Caki2 (cell line): ENCODE measurements around the gene SKIC2. TPM values are rescaled to one million over a fixed set of nuclear protein-coding genes. Genes with fewer than 3 reads are reported as not detected.
"Not testable (repeated sequence)": the region's sequence is repeated elsewhere in the genome, so short reads cannot be mapped to it uniquely, and the experiment has no call there.

Source experiments
- DNase-seq: peaks from one replicate; pipeline ENCODE4 v3.0.0-alpha.2; 2015; ENCODE audit warnings: low read depth
- in situ Hi-C: cut with HindIII; loops from 2 replicates; pipeline ENCODE4 v1.10.0; 2016; ENCODE audit warnings: low sequenced_read_pairs, low pct_unique_long_range_greater_than_20kb, mixed read lengths
- total RNA-seq: library from RNA; depleted of rRNA; stranded (reverse); fragments of >200 nt; shearing (Covaris generic); gene quantifications from 2 replicates; pipeline ENCODE4 v1.2.3, GENCODE V29; 2014; ENCODE audit warnings: low replicate concordance; rRNA removed

The SKIC2 gene
- 29.2 and 49.6 TPM in 2 replicates for total RNA-seq

- in situ Hi-C loops = no loop called here
- peak; percentile 98 for DNase-seq
Measured at GRCh38 chr6:31958741-31959739, at the start of gene SKIC2, which contains the start of gene NELFE. Gene SKIC2, plus strand, starts transcription at chr6:31959175. Its CDS starts 18 bp downstream, at chr6:31959193. Gene NELFE, minus strand, starts transcription at chr6:31958971. Its CDS starts 525 bp downstream, at chr6:31958446.

GRCh38 chr6:31909298-31909697, 49.7 kb upstream of the SKIC2 start:
- in situ Hi-C loops, DNase-seq: not testable (repeated sequence)

DNA sequence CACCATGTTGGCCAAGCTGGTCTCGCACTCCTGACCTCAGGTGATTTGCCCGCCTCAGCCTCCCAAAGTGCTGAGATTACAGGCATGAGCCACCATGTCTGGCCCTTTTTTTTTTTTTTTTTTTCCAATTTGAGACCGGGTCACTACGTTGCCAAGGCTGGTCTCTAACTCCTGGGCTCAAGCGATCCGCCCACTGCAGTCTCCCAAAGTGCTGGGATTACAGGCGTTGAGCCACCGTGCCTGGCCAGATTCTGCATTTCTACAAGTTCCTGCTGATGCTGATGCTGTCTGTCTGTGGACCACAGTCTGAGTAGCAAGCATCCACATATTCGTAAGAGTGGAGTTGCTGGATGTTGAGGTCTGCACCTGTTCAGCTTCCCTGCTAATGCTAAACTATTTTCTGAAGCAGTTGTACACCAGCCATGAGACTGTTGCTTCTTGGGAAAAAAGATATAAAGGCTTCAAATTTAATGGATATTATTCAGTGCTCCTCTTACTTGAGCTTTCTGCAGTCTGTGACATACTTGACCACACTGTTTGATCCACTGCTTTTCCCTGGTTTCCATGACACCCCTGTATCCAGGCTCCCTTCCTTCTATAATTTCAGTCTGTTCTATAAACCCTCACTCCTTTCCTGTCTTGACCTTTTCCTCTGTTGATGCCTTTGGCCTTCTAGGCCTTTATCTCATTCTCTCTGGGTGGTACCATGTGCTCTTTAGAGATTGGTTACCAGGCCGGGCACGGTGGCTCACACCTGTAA, 47.0 kb upstream of the SKIC2 start:
- DNase-seq = no peak
- in situ Hi-C loops = no loop called here

DNA sequence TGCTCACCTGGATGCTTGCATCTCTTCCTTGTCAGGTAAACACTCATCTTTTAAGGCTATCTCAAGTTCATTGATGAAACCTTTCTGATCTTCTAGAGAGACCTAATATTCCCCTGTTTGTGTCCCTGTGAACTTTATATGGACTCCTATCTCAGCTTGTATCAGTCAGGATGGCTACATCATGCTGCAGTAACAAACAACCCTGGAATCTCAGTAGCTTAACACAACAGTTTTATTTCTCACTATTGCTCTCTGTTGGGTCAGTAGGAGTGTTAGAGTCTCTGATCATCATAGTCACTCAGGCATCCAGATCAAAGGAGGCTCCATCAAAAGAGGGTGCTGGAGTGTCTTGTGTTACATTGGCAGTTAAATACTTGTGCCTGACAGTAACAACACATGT, 43.6 kb upstream of the SKIC2 start:
- no peak for DNase-seq
- in situ Hi-C loops = no loop called here

DNA sequence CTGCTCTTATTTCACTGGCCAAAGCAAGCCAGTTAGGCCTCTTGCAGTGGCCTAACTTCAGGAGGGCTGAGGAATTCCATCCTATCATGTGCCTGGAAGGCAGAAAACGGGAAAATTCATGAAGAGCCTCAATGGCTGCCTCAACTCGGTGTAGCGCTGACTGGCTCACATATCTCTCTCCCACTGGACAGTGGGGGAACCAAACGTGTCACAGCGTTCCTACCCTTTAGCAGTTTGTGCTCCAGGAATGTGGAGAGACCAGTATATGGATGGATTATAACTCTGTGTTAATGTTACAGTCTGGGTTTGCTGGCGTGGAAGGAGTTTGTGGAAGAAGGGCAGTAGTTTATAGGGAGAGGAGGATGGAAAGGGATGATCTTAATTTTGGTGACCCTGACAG, 43.2 kb upstream of the SKIC2 start:
- DNase-seq = no peak
- in situ Hi-C loops = no loop called here

- in situ Hi-C loops = no loop called here
- DNase-seq = no peak
Measured at GRCh38 chr6:31918069-31918720, 40.8 kb upstream of the SKIC2 start.

GRCh38 chr6:31919624-31920303, 39.2 kb upstream of the SKIC2 start:
- in situ Hi-C loops = no loop called here
- no peak for DNase-seq

DNA sequence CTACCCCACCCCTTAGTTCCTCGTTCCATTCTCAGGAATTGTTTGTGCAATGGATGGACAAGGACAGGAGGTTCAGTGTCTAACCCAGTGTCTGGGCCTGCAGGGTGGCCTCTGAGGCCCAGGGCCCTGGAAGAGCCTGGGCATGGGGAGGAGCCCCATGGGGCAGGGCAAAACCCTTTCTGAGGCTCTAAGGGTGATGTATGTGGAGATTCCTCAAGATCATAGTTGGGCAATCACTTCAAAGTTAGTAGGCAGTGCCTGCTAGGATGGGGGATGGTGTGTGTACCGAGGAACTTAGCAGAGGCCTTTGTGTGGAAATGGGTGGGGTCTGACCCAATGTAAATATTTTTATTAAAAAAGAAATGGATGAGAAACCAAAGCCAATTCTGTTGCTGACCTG, 38.2 kb upstream of the SKIC2 start:
- DNase-seq = no peak
- in situ Hi-C loops = no loop called here

- DNase-seq = no peak
Measured at GRCh38 chr6:31922942-31923341, 36.0 kb upstream of the SKIC2 start.

GRCh38 chr6:31927242-31927862, 31.6 kb upstream of the SKIC2 start, which contains the start of gene C2:
Gene C2, plus strand, starts transcription at chr6:31927717. Its CDS starts 36 bp downstream, at chr6:31927753.
- in situ Hi-C loops = no loop called here
- DNase-seq = no peak

More at GRCh38 chr6:31922942-31923341, 36.0 kb upstream of the SKIC2 start:
- in situ Hi-C loops = no loop called here

DNA sequence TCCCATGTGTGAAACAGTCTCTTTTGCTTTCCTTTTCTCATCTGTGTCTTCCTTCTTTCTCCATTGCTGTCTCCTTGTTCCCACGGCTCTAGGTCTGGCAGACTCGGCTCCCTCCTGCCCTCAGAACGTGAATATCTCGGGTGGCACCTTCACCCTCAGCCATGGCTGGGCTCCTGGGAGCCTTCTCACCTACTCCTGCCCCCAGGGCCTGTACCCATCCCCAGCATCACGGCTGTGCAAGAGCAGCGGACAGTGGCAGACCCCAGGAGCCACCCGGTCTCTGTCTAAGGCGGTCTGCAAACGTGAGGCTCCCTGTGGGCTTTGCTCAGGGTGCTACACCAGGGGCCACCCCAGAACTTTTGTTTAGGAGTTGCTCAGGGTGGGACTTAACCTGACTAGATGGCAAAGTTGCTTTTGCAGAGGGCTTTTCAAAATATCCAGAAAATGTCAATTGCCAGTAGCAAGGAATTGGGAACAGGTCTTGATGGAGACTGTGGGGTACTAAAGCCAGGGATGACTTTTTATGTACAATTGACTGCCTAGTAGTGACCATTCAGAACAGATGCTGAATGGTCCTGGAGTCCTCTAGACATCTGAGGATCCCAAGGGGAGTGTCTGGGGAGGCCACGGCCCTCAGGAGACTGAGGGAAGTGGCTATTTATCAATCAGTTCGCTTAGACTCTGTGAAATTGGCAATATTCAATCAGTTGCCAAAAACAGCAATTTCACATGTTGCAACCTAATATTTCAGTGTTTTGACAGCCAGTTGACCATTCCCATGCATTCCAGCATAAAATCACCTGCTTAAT, 30.9 kb upstream of the SKIC2 start:
- in situ Hi-C loops = no loop called here
- no peak for DNase-seq

- DNase-seq = no peak
- in situ Hi-C loops = no loop called here
Measured at GRCh38 chr6:31928672-31928939, 30.4 kb upstream of the SKIC2 start.

GRCh38 chr6:31930962-31931361, 28.0 kb upstream of the SKIC2 start:
- DNase-seq = no peak
- in situ Hi-C loops = no loop called here

DNA sequence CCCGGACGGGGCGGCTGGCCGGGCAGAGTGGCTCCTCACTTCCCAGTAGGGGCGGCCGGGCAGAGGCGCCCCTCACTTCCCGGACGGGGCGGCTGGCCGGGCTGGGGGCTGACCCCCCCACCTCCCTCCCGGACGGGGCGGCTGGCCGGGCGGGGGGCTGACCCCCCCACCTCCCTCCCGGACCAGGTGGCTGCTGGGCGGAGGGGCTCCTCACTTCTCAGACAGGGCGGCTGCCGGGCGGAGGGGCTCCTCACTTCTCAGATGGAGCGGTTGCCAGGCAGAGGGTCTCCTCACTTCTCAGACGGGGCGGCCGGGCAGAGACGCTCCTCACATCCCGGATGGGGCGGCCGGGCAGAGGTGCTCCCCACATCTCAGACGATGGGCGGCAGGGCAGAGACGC, 26.8 kb upstream of the SKIC2 start:
- in situ Hi-C loops, DNase-seq: not testable (repeated sequence)

GRCh38 chr6:31933537-31933936, 25.4 kb upstream of the SKIC2 start:
- in situ Hi-C loops = no loop called here
- no peak for DNase-seq

- DNase-seq = no peak
- in situ Hi-C loops = no loop called here
Measured at GRCh38 chr6:31935021-31935420, 24.0 kb upstream of the SKIC2 start.

GRCh38 chr6:31935823-31936222, 23.2 kb upstream of the SKIC2 start:
- in situ Hi-C loops = no loop called here
- DNase-seq = no peak
